ENCODE results near the gene CAV2. TPM values are rescaled to one million over a fixed set of nuclear protein-coding genes. Genes with fewer than 3 reads are reported as not detected.

Gene CAV2
- total and polyA plus RNA-seq, 9 of the 15 experiments (the other 6 are each of a cell fraction or from before 2014, with no cell fraction given), result 16.1 to 137 (median 38.3) TPM

- no peak for TF ChIP-seq ZNF277 (CRISPR knock-in tag; IDR thresholded peaks at IDR 0.05; ENCODE audit: borderline replicate concordance)
- TF ChIP-seq NFE2 (IDR thresholded peaks at IDR 0.05; ENCODE audit: low read depth), result peak; percentile 90
- peak; percentile 71; the same call in 1 of the 2 replicates for TF ChIP-seq EP300 (IDR thresholded peaks at IDR 0.05; ENCODE audit: low read length)
- no peak for TF ChIP-seq FOXM1 (IDR thresholded peaks at IDR 0.05; ENCODE audit: low read depth)
- TF ChIP-seq FOXM1 (CRISPR knock-in tag; IDR thresholded peaks at IDR 0.05; ENCODE audit: low read depth), result no peak
- no peak for TF ChIP-seq ZNF785 (CRISPR knock-in tag; IDR thresholded peaks at IDR 0.05)
- TF ChIP-seq SMC3 (conservative IDR thresholded peaks at IDR 0.05; ENCODE audit: insufficient read depth, low read depth, low read length), result no peak
- TF ChIP-seq ZNF24 (IDR thresholded peaks at IDR 0.05), result peak; percentile 63; the same call in 1 of the 2 replicates
- no peak for TF ChIP-seq SFPQ (IDR thresholded peaks at IDR 0.05; ENCODE audit: low read depth, low read length)
- TF ChIP-seq ZNF717 (CRISPR knock-in tag; IDR thresholded peaks at IDR 0.05), result no peak
- peak; percentile 74; the same call in 1 of the 2 replicates for TF ChIP-seq MAFF (IDR thresholded peaks at IDR 0.05; ENCODE audit: low read length)
- TF ChIP-seq CREB5 (CRISPR knock-in tag; IDR thresholded peaks at IDR 0.05), result no peak
- no peak for TF ChIP-seq CEBPZ (IDR thresholded peaks at IDR 0.05; ENCODE audit: borderline replicate concordance, low read depth, low read length)
- no peak for TF ChIP-seq HDAC3 (IDR thresholded peaks at IDR 0.05; ENCODE audit: borderline replicate concordance, partially characterized antibody)
- peak; percentile 71 for TF ChIP-seq TCF3 (CRISPR knock-in tag; IDR thresholded peaks at IDR 0.05)
- peak; percentile 81 for TF ChIP-seq ZNF384 (IDR thresholded peaks at IDR 0.05; ENCODE audit: low read depth, low read length)
- TF ChIP-seq MIER1 (IDR thresholded peaks at IDR 0.05; ENCODE audit: low read depth), result no peak
- peak; percentile 53; the same call in 1 of the 2 replicates for TF ChIP-seq LEF1 (IDR thresholded peaks at IDR 0.05)
- no peak for TF ChIP-seq HSF4 (CRISPR knock-in tag; IDR thresholded peaks at IDR 0.05; ENCODE audit: borderline replicate concordance)
- TF ChIP-seq MYBL2 (IDR thresholded peaks at IDR 0.05; ENCODE audit: low read depth), result no peak
- TF ChIP-seq MYBL2 (CRISPR knock-in tag; IDR thresholded peaks at IDR 0.05; ENCODE audit: borderline replicate concordance), result no peak
Observed at GRCh38 chr7:116491887-116492653, 7.5 kb upstream of the CAV2 start (continued).

Measured in K562 (cell line).